ENCODE data around the gene HTR3C. TPM values are rescaled to one million over a fixed set of nuclear protein-coding genes. Genes with fewer than 3 reads are reported as not detected.

HTR3C gene
- total and polyA plus RNA-seq, 2 donors from 2014 or later = not detected

DNA sequence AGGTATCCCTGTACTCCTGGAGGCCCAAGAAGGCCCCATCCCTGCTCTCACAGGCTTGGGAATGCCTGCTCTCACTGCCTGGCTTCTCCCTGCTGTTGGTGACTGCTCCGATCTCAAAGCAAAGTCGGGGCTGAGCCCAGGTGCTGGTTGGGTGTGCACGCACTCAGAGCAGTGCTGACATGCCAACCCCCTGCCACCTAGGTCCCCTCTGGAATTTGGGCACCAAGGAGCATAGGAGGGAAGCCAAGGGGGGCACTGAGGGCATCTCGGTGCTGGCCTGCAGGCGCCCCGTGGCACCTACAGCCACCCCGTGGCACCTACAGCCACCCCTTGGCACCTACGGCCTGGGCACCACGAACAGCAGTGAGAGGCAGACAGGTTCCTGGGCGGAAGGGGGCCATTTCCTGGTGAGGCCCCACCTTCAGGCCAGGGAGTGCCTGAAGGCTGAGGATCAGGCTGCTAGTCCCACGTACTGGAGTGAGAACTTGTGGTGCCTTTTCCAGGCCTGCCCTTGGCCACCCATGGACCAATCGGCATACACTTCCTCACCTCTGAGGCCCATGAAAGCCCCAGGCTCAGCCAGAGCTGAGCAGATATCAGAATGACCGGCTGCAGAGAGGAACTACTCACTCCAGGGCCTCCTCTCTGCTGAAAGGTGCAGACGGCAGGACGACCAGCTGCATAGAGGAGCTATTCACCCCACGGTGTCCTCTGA, 28.4 kb downstream of the HTR3C start:
- Histone ChIP-seq H3K27me3 (ENCODE audit: control insufficient read depth, insufficient read depth, low read length) (no peaks in the 10 kb centered on the region), H3K9ac (ENCODE audit: low read length in 3 of 3) (no peak overlapping the region), H3K27ac (ENCODE audit: low read depth in 2 of 2, low read length in 2 of 2) (no peak overlapping the region), H3K36me3 (ENCODE audit: control insufficient read depth in 2 of 3, insufficient read depth in 3 of 3, low read length in 3 of 3) (no peaks in the 10 kb centered on the region), H3K4me3 (ENCODE audit: low read length in 3 of 3) (no peak overlapping the region), H3K9me3 (ENCODE audit: control insufficient read depth in 2 of 3, insufficient read depth in 1 of 3, low read length in 3 of 3) (no peaks in the 10 kb centered on the region), H3K4me1 (ENCODE audit: control insufficient read depth in 2 of 3, insufficient read depth in 2 of 3, low read depth in 1 of 3, low read length in 3 of 3) (no peaks in the 10 kb centered on the region)
- FAIRE-seq = no peak
- DNase-seq = no peak
- no peak for TF ChIP-seq CTCF (IDR thresholded peaks at IDR 0.05; ENCODE audit: borderline replicate concordance, extremely low read depth, insufficient read depth)
- intact Hi-C loops (cut with DNase I) = no loop called here

DNA sequence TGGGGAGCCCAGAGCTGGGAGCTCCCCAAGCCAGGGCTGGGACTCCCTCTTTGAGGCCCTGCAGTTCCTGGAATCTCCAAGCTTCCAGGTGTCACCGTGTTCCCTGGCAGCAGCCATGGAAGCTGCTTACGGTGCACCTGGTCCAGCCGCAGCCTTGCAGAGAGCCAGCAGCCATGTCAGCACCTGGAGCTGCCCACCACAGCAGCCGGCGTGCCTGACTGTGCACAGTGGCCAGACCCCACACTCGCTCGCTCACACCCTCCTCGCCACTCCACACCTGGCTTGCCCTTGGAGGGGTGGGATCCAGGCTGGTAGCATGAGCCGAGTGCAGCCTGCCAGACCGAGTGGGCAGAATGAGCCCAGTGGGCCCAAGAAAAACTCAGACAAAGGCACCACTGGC, 29.2 kb downstream of the HTR3C start:
- intact Hi-C loops (cut with DNase I) = no loop called here
- H3K9me3 ChIP-seq (ENCODE audit: control insufficient read depth in 2 of 3, insufficient read depth in 1 of 3, low read length in 3 of 3) = no peaks in the 10 kb centered on the region
- no peaks in the 10 kb centered on the region for H3K4me1 ChIP-seq (ENCODE audit: control insufficient read depth in 2 of 3, insufficient read depth in 2 of 3, low read depth in 1 of 3, low read length in 3 of 3)
- H3K27ac ChIP-seq (ENCODE audit: low read depth in 2 of 2, low read length in 2 of 2) = no peak overlapping the region
- H3K36me3 ChIP-seq (ENCODE audit: control insufficient read depth in 2 of 3, insufficient read depth in 3 of 3, low read length in 3 of 3) = no peaks in the 10 kb centered on the region
- no peak overlapping the region for H3K9ac ChIP-seq (ENCODE audit: low read length in 3 of 3)
- no peak for TF ChIP-seq CTCF (IDR thresholded peaks at IDR 0.05; ENCODE audit: borderline replicate concordance, extremely low read depth, insufficient read depth)
- no peak overlapping the region for H3K4me3 ChIP-seq (ENCODE audit: low read length in 3 of 3)
- H3K27me3 ChIP-seq (ENCODE audit: control insufficient read depth, insufficient read depth, low read length) = no peaks in the 10 kb centered on the region
- FAIRE-seq (no peak), DNase-seq (no peak)

- no peaks in the 10 kb centered on the region for H3K36me3 ChIP-seq (ENCODE audit: control insufficient read depth in 2 of 3, insufficient read depth in 3 of 3, low read length in 3 of 3)
- H3K27me3 ChIP-seq (ENCODE audit: control insufficient read depth, insufficient read depth, low read length) = no peaks in the 10 kb centered on the region
- no peak for TF ChIP-seq CTCF (IDR thresholded peaks at IDR 0.05; ENCODE audit: borderline replicate concordance, extremely low read depth, insufficient read depth)
- no peaks in the 10 kb centered on the region for H3K4me1 ChIP-seq (ENCODE audit: control insufficient read depth in 2 of 3, insufficient read depth in 2 of 3, low read depth in 1 of 3, low read length in 3 of 3)
- no peak overlapping the region for H3K4me3 ChIP-seq (ENCODE audit: low read length in 3 of 3)
- FAIRE-seq = no peak
- intact Hi-C loops (cut with DNase I) = no loop called here
- no peak for DNase-seq
- H3K9ac ChIP-seq (ENCODE audit: low read length in 3 of 3) = no peak overlapping the region
- H3K9me3 ChIP-seq (ENCODE audit: control insufficient read depth in 2 of 3, insufficient read depth in 1 of 3, low read length in 3 of 3) = no peaks in the 10 kb centered on the region
- no peak overlapping the region for H3K27ac ChIP-seq (ENCODE audit: low read depth in 2 of 2, low read length in 2 of 2)
Measured at GRCh38 chr3:184082465-184082864, 29.6 kb downstream of the HTR3C start.
